CD4-positive, alpha-beta T cell (primary cell): ENCODE results near the gene LSAMP. TPM values are rescaled to one million over a fixed set of nuclear protein-coding genes. Genes with fewer than 3 reads are reported as not detected.

Experiments
- ATAC-seq: fragments of 200-7000 bp; cut with Tn5 transposase; one replicate; pipeline ENCODE4 v1.10.0; 2022; ENCODE audit warnings: mild to moderate bottlenecking; ENCODE audit not compliant: poor library complexity
- CTCF ChIA-PET: fragments of 350-600 bp; sonication (Branson Sonifier 250); formaldehyde crosslinking; loops from one replicate; lab custom pipeline; 2021; ENCODE audit warnings: antibody characterized with exemption, inconsistent platforms; lab: Charles Lee
- POLR2A ChIA-PET: fragments of 350-600 bp; sonication (Branson Sonifier 250); formaldehyde crosslinking; loops from one replicate; lab custom pipeline; 2021; ENCODE audit warnings: antibody characterized with exemption, inconsistent platforms; lab: Charles Lee
- DNase-seq, 14 experiments: peaks; one replicate each; pipeline ENCODE4 v3.0.0-alpha.2; 2013 to 2020; ENCODE audit warnings: mixed read lengths in 2 of 14
- H3K27ac ChIP-seq, 2 donors: one replicate each; pipeline versions ENCODE4 v1.5.1 to v1.7.0; 2013; ENCODE audit warnings: low read length in 2 of 2, low read depth in 1 of 2, mild to moderate bottlenecking in 1 of 2
- H3K27me3 ChIP-seq, 2 experiments: 1 replicate in 1 of 2; 2 replicates in 1 of 2; pipeline versions ENCODE4 v1.6.1 to v1.7.0; 2013; ENCODE audit warnings: low read length in 2 of 2, control low read depth in 1 of 2, mild to moderate bottlenecking in 1 of 2, moderate library complexity in 1 of 2; ENCODE audit not compliant: insufficient read depth in 2 of 2, control insufficient read depth in 1 of 2
- H3K36me3 ChIP-seq: one replicate; pipeline ENCODE4 v1.6.1; 2013; ENCODE audit warnings: low read length, control low read depth; ENCODE audit not compliant: insufficient read depth
- H3K4me1 ChIP-seq: one replicate; pipeline ENCODE4 v1.6.1; 2013; ENCODE audit warnings: low read length, control low read depth; ENCODE audit not compliant: insufficient read depth
- H3K4me3 ChIP-seq: one replicate; pipeline ENCODE4 v1.5.1; 2013; ENCODE audit warnings: mild to moderate bottlenecking, low read length, moderate library complexity
- H3K9me3 ChIP-seq, 2 experiments: 1 replicate in 1 of 2; 2 replicates in 1 of 2; pipeline versions ENCODE4 v1.6.1 to v1.7.0; 2013; ENCODE audit warnings: low read length in 2 of 2, mild to moderate bottlenecking in 2 of 2, control low read depth in 1 of 2, moderate library complexity in 1 of 2; ENCODE audit not compliant: control insufficient read depth in 1 of 2, insufficient read depth in 1 of 2
- H3K27ac Mint-ChIP-seq: one replicate; pipeline ENCODE4 v1.8.0; 2020; ENCODE audit warnings: mixed read lengths
- H3K27me3 Mint-ChIP-seq: one replicate; pipeline ENCODE4 v1.8.0; 2021; ENCODE audit warnings: mixed read lengths
- H3K36me3 Mint-ChIP-seq: one replicate; pipeline ENCODE4 v1.8.0; 2021; ENCODE audit warnings: low read depth, mixed read lengths
- H3K4me1 Mint-ChIP-seq: one replicate; pipeline ENCODE4 v1.8.0; 2021; ENCODE audit warnings: low read depth, mixed read lengths
- H3K4me3 Mint-ChIP-seq: one replicate; pipeline ENCODE4 v1.8.0; 2020; ENCODE audit warnings: mild to moderate bottlenecking, mixed read lengths
- H3K9me3 Mint-ChIP-seq: one replicate; pipeline ENCODE4 v1.8.0; 2020; ENCODE audit warnings: mixed read lengths
- CTCF ChIP-seq: fragments of 200-600 bp; IDR thresholded peaks from one replicate; pipeline ENCODE4 v1.8.0; 2022; ENCODE audit warnings: antibody characterized with exemption, mild to moderate bottlenecking
- intact Hi-C, 2 experiments: fragments of 100-400 bp; cut with DNase I in 1 of 2; cut with micrococcal nuclease in 1 of 2; formaldehyde crosslinking; loops; one replicate each; pipeline versions ENCODE4 v1.15.1 to v1.9.0; 2023 to 2025; cut with DNase I, micrococcal nuclease
- total RNA-seq, 174 experiments: library from RNA in 2 of 174; stranded (reverse) in 2 of 174; gene quantifications; one replicate each; pipeline ENCODE4 v1.2.3 and lab custom pipeline; 2021 to 2026

LSAMP gene
- total RNA-seq, 2 experiments from 2014 or later, result not detected

- Mint-ChIP-seq H3K9me3 (no peaks in the 10 kb centered on the region), H3K4me1 (no peaks in the 10 kb centered on the region), H3K4me3 (no peak overlapping the region), H3K36me3 (no peaks in the 10 kb centered on the region), H3K27ac (no peak overlapping the region), H3K27me3 (peaks cover 57% of the 10 kb centered on the region)
- Histone ChIP-seq H3K27ac (no peak overlapping the region), H3K36me3 (no peaks in the 10 kb centered on the region), H3K4me3 (no peak overlapping the region), H3K9me3 (no peaks in the 10 kb centered on the region), H3K27me3 (peaks cover 5 to 14% of the 10 kb centered on the region in 2 experiments), H3K4me1 (no peaks in the 10 kb centered on the region)
- DNase-seq (no peak), ATAC-seq (no peak)
- no peak for TF ChIP-seq CTCF
- intact Hi-C loops, result no loop called here
- ChIA-PET CTCF (no interaction called here), POLR2A (no interaction called here)
These were observed 580.4 kb downstream of the LSAMP start for GRCh38 chr3:115864911-115865310.

- H3K27me3 Mint-ChIP-seq, result peaks cover 73% of the 10 kb centered on the region
- no peaks in the 10 kb centered on the region for H3K36me3 Mint-ChIP-seq
- no peaks in the 10 kb centered on the region for H3K4me1 ChIP-seq
- DNase-seq (no peak), ATAC-seq (no peak)
- H3K4me1 Mint-ChIP-seq, result no peaks in the 10 kb centered on the region
- H3K9me3 Mint-ChIP-seq, result no peaks in the 10 kb centered on the region
- H3K4me3 ChIP-seq, result no peak overlapping the region
- intact Hi-C loops, result no loop called here
- ChIA-PET CTCF (no interaction called here), POLR2A (no interaction called here)
- no peaks in the 10 kb centered on the region for H3K36me3 ChIP-seq
- peaks cover 10 to 14% of the 10 kb centered on the region in 2 experiments for H3K27me3 ChIP-seq
- no peak for TF ChIP-seq CTCF
- H3K27ac ChIP-seq, result no peak overlapping the region
- no peaks in the 10 kb centered on the region for H3K9me3 ChIP-seq
- H3K4me3 Mint-ChIP-seq, result no peak overlapping the region
- no peak overlapping the region for H3K27ac Mint-ChIP-seq
These were observed 582.4 kb downstream of the LSAMP start for GRCh38 chr3:115862849-115863248.

- H3K9me3 ChIP-seq, result no peaks in the 10 kb centered on the region
- Mint-ChIP-seq H3K27ac (no peak overlapping the region), H3K9me3 (no peaks in the 10 kb centered on the region), H3K4me1 (no peaks in the 10 kb centered on the region), H3K27me3 (peaks cover 74% of the 10 kb centered on the region), H3K4me3 (no peak overlapping the region), H3K36me3 (no peaks in the 10 kb centered on the region)
- H3K4me3 ChIP-seq, result no peak overlapping the region
- H3K27ac ChIP-seq, result no peak overlapping the region
- ChIA-PET POLR2A (no interaction called here), CTCF (no interaction called here)
- no peak for TF ChIP-seq CTCF
- ATAC-seq, result no peak
- no peaks in the 10 kb centered on the region for H3K4me1 ChIP-seq
- H3K36me3 ChIP-seq, result no peaks in the 10 kb centered on the region
- no peak for DNase-seq
- peaks cover 10 to 14% of the 10 kb centered on the region in 2 experiments for H3K27me3 ChIP-seq
- intact Hi-C loops, result no loop called here
These were observed 583.2 kb downstream of the LSAMP start for GRCh38 chr3:115862099-115862498.
